Medulla oblongata (tissue), 1 donor: ENCODE results near the gene LAMP1.
"Not testable (repeated sequence)": the region's sequence is repeated elsewhere in the genome, so short reads cannot be mapped to it uniquely, and the experiment has no call there.

ENCODE experiments used
- DNase-seq: peaks from one replicate; pipeline ENCODE4 v3.0.0-alpha.2; 2015; ENCODE audit errors: extremely low spot score

LAMP1 gene

DNA sequence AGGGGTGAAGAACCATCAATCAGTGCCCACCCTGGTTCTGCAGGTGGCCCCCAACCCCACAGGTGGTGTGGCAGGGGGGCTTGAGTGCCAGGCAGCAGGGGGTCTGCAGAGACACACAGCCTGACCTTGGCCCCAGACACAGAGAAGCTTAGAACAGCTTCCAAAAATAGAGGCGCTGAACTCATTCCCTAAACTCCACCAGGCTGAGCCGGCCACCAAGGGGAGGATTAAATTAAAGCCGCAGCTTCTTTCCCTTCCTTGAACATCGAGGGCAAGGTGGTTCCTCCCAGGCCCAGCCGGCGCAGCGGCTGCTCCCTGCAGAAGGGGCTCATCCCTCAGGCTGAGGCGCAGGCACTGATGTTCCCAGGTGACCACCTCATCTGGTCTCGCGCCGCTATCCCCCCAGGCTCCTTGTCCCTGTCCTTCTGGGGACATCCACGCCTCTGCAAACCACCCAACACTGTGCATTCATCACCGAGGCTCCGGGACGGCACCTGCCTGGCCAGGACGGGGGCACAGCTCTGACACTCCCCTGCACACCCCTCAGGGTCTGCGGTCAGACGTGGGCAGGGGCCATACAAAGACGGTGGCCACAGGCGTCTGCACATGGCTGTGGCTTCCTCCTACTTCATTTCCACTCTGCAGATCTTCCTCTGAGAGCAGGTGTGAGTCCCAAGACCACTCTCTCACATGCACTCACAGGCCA is 30.9 kb downstream of the LAMP1 start:
- DNase-seq: no peak

DNA sequence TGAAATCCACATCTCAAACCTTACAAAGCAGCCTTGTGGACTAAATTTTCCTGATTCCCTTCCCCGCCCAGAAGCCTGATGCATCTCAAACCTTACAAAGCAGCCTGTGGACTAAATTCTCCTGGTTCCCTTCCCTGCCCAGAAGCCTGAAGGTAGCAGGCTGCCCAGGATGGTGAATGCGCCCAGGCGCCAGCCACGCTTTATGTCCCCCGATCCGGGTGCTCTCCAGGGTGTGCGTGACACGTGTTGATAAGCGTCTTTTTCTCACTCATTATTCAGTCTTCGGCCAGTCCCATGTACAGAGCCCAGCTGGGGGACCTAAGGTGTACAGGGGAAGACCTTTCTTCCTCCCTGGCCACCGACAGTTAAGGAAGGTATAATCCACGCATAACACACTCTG is 31.8 kb downstream of the LAMP1 start:
- no peak for DNase-seq

DNA sequence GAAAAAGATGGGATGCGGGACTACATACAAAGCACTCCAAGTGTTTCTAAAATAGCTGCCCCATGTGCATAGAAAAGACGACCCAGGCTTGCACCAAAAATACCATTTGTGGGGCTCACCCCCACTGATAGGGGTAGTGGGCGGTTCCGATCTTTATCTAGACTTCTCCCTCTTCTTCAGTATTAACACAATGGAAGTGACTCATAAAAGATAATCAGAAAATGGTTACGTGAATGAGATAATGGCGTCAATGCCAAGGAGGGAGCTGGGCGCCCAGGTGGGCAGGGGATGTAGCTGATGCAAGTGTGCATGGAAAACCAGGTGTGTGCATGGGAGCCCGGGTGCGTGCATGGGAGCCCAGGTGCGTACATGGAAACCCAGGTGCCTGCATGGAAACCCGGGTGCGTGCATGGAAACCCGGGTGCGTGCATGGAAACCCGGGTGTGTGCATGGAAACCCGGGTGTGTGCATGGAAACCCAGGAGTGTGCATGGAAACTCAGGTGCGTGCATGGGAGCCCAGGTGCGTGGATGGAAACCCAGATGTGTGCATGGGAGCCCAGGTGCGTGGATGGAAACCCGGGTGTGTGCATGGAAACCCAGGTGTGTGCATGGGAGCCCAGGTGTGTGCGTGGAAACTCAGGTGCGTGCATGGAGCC is 32.7 kb downstream of the LAMP1 start:
- DNase-seq: no peak

GRCh38 chr13:113332615-113333014 is 35.6 kb downstream of the LAMP1 start:
- DNase-seq: no peak

DNA sequence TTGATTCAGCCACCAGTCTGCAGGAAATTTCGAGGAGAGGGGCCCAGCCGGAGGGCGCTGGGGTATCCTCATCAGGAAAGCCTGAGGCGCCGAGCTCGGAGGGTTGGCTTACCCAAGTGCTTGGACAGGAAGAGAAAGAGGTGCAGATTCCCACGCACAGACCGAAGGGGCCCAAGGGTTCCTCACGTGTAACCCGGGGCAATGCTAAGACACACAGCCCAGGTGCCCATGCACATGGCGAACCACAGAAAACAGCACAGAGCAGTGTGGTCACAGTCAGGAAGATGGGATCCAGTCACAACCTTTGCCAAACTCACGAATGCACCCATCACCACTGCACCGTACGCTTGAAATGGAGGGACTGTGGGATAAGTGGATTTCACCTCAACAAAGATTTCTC is 36.0 kb downstream of the LAMP1 start:
- DNase-seq: no peak

GRCh38 chr13:113337556-113337955 is 40.5 kb downstream of the LAMP1 start:
- no peak for DNase-seq

GRCh38 chr13:113337976-113338375 is 40.9 kb downstream of the LAMP1 start:
- no peak for DNase-seq

- no peak for DNase-seq
These were observed 41.4 kb downstream of the LAMP1 start for GRCh38 chr13:113338451-113338850.

- no peak for DNase-seq
These were observed 46.0 kb downstream of the LAMP1 start for GRCh38 chr13:113342820-113343691.

GRCh38 chr13:113343692-113343968 is 46.6 kb downstream of the LAMP1 start:
- no peak for DNase-seq

DNA sequence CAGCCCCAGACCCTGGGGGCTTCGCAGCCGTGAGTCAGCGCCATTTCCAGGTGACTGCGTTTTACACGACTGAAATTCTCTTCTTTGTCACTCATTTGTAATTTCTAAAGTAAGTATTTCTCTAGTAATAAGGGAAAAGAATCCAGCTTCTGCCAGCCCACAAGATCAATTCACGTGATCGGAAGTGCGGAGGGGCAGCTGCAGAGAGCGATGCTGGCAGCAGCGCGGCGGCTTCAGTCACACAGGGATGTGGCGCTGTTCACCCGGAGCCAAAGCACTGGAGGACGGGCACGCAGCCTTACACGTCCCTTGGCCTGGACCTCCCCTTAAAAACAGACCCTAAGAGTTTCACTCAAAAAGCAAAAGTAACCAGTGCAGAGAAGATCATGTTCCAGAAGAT is 48.4 kb downstream of the LAMP1 start:
- DNase-seq: no peak

DNA sequence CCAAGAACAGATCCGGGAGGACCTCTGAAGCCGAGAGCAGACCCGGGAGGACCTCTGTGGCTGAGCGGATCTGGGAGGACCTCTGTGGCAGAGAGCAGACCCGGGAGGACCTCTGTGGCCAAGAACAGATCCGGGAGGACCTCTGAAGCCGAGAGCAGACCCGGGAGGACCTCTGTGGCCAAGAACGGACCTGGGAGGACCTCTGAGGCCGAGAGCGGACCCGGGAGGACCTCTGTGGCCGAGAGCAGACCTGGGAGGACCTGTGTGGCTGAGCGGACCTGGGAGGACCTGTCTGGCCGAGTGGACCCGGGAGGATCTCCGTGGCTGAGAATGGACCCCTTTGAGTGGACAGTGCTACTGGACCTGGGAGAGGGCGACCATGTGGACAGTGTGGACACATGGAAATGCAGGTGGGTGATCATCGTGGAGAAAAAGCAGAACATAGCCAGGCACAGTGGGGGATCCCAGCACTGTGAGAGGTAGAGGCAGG is 50.7 kb downstream of the LAMP1 start:
- DNase-seq: not testable (repeated sequence)

GRCh38 chr13:113348591-113348990 is 51.6 kb downstream of the LAMP1 start:
- no peak for DNase-seq

DNA sequence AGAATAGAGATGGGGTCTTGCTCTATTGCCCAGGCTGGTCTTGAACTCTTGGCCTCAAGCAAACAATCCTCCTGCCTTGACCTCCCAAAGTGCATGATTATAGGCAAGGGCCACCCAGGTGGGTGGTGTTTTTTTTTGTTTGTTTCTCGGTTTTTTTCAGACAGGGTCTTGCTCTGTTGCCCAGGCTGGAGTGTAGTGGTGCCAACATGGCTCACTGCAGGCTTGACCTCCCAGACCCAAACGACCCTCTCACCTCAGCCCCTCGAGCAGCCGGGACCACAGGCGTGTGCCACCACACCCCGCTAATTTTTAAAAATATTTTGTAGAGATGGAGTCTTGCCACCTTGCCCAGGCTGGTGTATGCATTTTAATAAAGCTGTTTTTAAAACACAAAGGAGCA is 52.0 kb downstream of the LAMP1 start:
- no peak for DNase-seq

GRCh38 chr13:113349491-113349890 is 52.5 kb downstream of the LAMP1 start:
- no peak for DNase-seq

DNA sequence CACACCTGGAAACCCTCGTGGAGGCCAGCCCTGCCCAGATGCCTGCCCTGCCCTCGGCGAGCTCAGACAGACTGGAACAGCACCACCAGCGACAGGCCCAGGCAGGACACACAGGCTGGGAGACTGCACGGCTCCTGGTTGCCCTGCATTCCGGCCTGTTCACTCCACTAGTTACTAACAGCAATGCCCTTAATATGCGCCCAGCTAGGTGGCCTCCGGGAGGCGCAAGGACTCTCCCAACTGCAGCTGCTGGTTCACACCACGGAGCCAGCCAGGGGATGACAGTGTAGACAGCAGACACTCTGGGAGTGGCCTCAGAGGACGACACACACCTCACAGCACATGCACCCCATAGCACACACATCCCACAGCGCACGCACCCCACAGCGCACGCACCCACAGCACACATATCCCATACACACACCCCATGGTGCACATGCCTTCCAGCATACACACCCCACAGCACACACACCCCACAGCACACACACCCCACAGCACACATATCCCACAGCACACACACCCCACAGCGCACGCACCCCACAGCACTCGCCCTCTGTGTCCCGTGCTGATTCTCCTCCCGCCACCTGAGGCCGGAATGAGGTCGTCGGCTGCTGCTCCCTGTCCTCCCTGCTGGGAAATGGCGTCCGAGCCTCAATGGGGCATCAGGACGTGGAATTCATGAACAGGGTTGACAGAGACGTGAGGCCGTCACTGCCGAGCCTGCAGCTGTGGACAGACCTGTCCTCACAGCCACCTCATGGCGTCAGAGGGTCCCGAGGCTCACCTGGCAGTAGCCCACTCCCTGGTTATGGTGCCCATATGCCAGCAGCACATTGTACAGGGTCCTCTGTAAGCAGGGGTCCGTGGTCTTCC is 53.3 kb downstream of the LAMP1 start:
- DNase-seq: no peak

DNA sequence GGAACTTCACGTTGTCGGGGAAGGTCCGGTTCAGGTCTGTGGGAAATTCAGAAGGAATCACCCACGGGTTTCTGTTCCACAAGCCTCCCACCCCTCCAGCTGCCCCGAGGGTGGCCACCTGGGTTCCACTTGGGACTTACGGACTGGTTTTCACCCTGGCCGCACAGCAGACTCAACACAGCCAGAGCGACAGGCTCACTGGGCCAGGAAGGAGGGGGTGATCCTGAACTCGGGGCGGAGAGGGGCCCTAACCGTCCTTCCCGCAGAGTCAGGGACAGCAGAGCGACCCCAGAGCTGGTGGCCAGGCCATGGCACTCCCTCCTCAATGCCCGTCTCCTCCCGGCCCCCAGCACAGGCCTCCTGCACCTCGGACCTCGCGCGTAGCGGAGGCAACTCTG is 53.9 kb downstream of the LAMP1 start:
- no peak for DNase-seq

DNA sequence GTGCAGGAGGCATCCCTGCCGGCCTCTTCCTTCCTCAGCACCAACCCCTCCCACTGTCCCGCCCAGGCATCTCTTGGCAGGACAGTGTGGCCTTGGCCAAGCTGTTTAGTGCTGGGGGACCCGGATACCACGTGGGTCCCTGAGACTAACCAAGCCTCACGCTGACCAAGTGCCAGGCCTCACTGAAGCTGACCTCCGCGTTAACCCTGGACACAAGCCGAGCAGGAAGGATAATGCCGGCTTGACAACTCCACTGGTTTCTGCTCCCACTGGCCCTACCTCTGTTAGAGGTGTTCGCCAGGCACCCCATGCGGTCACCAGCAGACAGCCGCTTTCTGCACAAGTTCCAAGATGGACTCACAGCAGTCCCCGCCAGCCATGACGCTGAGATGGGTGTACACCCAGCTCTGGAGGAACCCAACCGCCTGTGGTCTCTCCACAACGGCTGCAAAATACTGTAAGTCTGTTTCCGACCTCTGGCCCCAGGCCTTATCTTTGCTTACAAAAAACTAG is 54.5 kb downstream of the LAMP1 start:
- DNase-seq: peak; percentile 22

GRCh38 chr13:113353254-113353653 is 56.2 kb downstream of the LAMP1 start:
- no peak for DNase-seq

- no peak for DNase-seq
These were observed 58.0 kb downstream of the LAMP1 start for GRCh38 chr13:113354831-113355610.

- DNase-seq: no peak
These were observed 58.6 kb downstream of the LAMP1 start for GRCh38 chr13:113355621-113356020.
